GM12878 (cell line): Measurements from ENCODE around the gene CD7. TPM values are rescaled to one million over a fixed set of nuclear protein-coding genes. Genes with fewer than 3 reads are reported as not detected.
A peak's percentile ranks its signal among the peaks of the same experiment; 100 is the strongest.

ENCODE experiments used
- ATAC-seq: fragments of 200-7000 bp; cut with Tn5 transposase; 3 replicates; pipeline ENCODE4 v1.9.1; 2020; ENCODE audit warnings: mild to moderate bottlenecking, moderate library complexity
- BruUV-seq: library from RNA; stranded (reverse); fragments of 400-500 nt; replicated peaks from 2 replicates; lab custom pipeline; 2021; lab: Mats Ljungman, UMichigan
- CTCF ChIA-PET: fragments of 300-600 bp; sonication (Branson Sonifier 250); formaldehyde crosslinking; extraction: SDS; loops from one replicate; lab custom pipeline; 2021; ENCODE audit warnings: inconsistent platforms; lab: Yijun Ruan, JAX
- POLR2A ChIA-PET: fragments of 350-600 bp; formaldehyde crosslinking; extraction: SDS; loops from one replicate; lab custom pipeline; 2021; ENCODE audit warnings: inconsistent platforms; lab: Charles Lee
- RAD21 ChIA-PET: fragments of 300-600 bp; sonication (Branson Sonifier 250); formaldehyde crosslinking; loops from one replicate; lab custom pipeline; 2023; ENCODE audit warnings: antibody characterized with exemption; ENCODE audit not compliant: unreplicated experiment; lab: Charles Lee
- SMC1A ChIA-PET: fragments of 300-600 bp; sonication (Branson Sonifier 250); formaldehyde crosslinking; loops from one replicate; lab custom pipeline; 2023; ENCODE audit not compliant: unreplicated experiment, uncharacterized antibody; lab: Charles Lee
- DNase-seq: peaks from one replicate; pipeline ENCODE4 v3.0.0-alpha.2; 2011; ENCODE audit warnings: low read depth, low spot score
- FAIRE-seq: peaks from 3 replicates; lab custom pipeline; 2011; peaks lifted over from hg19 to GRCh38; lab: Jason Lieb, UNC
- H2AFZ ChIP-seq: 2 replicates; pipeline ENCODE4 v1.6.0; 2011; ENCODE audit warnings: low read depth, low read length, control low read depth; ENCODE audit not compliant: control insufficient read depth
- H3K27ac ChIP-seq: 2 replicates; pipeline ENCODE4 v1.5.1; 2011; ENCODE audit warnings: control low read depth; ENCODE audit not compliant: control insufficient read depth, insufficient read depth
- H3K27me3 ChIP-seq, 2 experiments: replicated peaks in 1 of 2; 2 replicates each; pipeline versions ENCODE4 v1.6.0 to v1.6.1; 2011; ENCODE audit warnings: low read length in 1 of 2; ENCODE audit not compliant: control insufficient read depth in 2 of 2, insufficient read depth in 2 of 2
- H3K36me3 ChIP-seq, 2 experiments: 2 replicates each; pipeline ENCODE4 v1.5.1; 2011; ENCODE audit warnings: low read length in 1 of 2; ENCODE audit not compliant: control insufficient read depth in 2 of 2, insufficient read depth in 2 of 2
- H3K4me1 ChIP-seq: 2 replicates; pipeline ENCODE4 v1.6.1; 2011; ENCODE audit warnings: mild to moderate bottlenecking, low read length, moderate library complexity, mixed read lengths; ENCODE audit not compliant: control insufficient read depth, insufficient read depth
- H3K4me2 ChIP-seq: 2 replicates; pipeline ENCODE4 v1.6.0; 2011; ENCODE audit warnings: control low read depth; ENCODE audit not compliant: control insufficient read depth, insufficient read depth
- H3K4me3 ChIP-seq: fragments of 200-600 bp; sonication (generic); 2 replicates; pipeline ENCODE4 v1.5.1; 2016
- H3K79me2 ChIP-seq: 2 replicates; pipeline ENCODE4 v1.6.0; 2011; ENCODE audit warnings: low read length; ENCODE audit not compliant: control insufficient read depth, insufficient read depth
- H3K9ac ChIP-seq: 2 replicates; pipeline ENCODE4 v1.8.0; 2011; ENCODE audit warnings: low read length, control low read depth, mixed read lengths; ENCODE audit not compliant: control insufficient read depth, insufficient read depth
- H3K9me3 ChIP-seq: replicated peaks from 3 replicates; pipeline ENCODE4 v1.5.1; 2011; ENCODE audit warnings: mild to moderate bottlenecking, low read length; ENCODE audit not compliant: control insufficient read depth, insufficient read depth
- H4K20me1 ChIP-seq: 2 replicates; pipeline ENCODE4 v1.6.0; 2011; ENCODE audit not compliant: control insufficient read depth, insufficient read depth
- IKZF1 ChIP-seq: fragments of 450-650 bp; conservative IDR thresholded peaks from 2 replicates; pipeline ENCODE4 v1.6.1; 2017; ENCODE audit warnings: antibody characterized with exemption, mild to moderate bottlenecking
- IKZF2 ChIP-seq, 2 experiments: fragments of 450-650 bp; IDR thresholded peaks; 2 replicates each; pipeline ENCODE4 v1.6.1; 2017; ENCODE audit warnings: mild to moderate bottlenecking in 2 of 2, moderate library complexity in 2 of 2
- MEF2B ChIP-seq: fragments of 450-650 bp; IDR thresholded peaks from 2 replicates; pipeline ENCODE4 v1.6.1; 2018; ENCODE audit warnings: mild to moderate bottlenecking, moderate library complexity; ENCODE audit not compliant: partially characterized antibody, poor library complexity, severe bottlenecking
- NFYA ChIP-seq: IDR thresholded peaks from 2 replicates; pipeline ENCODE4 v1.6.1; 2011; ENCODE audit warnings: low read depth, mild to moderate bottlenecking, low read length, improper control_type of control experiment, borderline replicate concordance
- ZNF24 ChIP-seq: fragments of 450-650 bp; IDR thresholded peaks from 2 replicates; pipeline ENCODE4 v1.6.1; 2017; ENCODE audit warnings: antibody characterized with exemption, mild to moderate bottlenecking
- WGBS: methylation state at CpG from one replicate; pipeline ENCODE4 v1.1.6; 2016; ENCODE audit warnings: low lambda C conversion rate; ENCODE audit not compliant: insufficient replicate concordance, insufficient coverage; ENCODE audit errors: missing lambda C conversion rate; 5-methylcytosine and 5-hydroxymethylcytosine counted together
- in situ Hi-C: fragments of 300-500 bp; cut with MboI; formaldehyde crosslinking; loops from 9 replicates; pipeline ENCODE4 v1.14.3; 2018; ENCODE audit warnings: mixed read lengths
- intact Hi-C: fragments of 100-400 bp; cut with micrococcal nuclease; formaldehyde crosslinking; loops from one replicate; pipeline ENCODE4 v1.14.2; 2022; ENCODE audit not compliant: unreplicated experiment
- polyA plus RNA-seq, 11 experiments: library from polyadenylated mRNA; depleted of rRNA in 4 of 11; unstranded in 6 of 11; stranded (reverse) in 5 of 11; fragments of >200 nt; fragmentation: Nextera tagmentation in 4 of 11; fragmentation: Illumina TruSeq in 1 of 11; extraction: Ambion mirVana in 4 of 11; extraction: Trizol in 1 of 11; gene quantifications; 1 replicate in 1 of 11; 2 replicates in 10 of 11; pipeline versions ENCODE4 v1.2.1 to v1.2.3, GENCODE V29; 2011 to 2016; ENCODE audit warnings: inconsistent platforms in 2 of 11, missing spikeins in 2 of 11, low read depth in 1 of 11
- total RNA-seq, 4 experiments: library from RNA; depleted of rRNA in 3 of 4; stranded (reverse); fragments of >200 nt in 3 of 4; fragmentation: Illumina TruSeq in 1 of 4; extraction: Trizol in 1 of 4; gene quantifications; 2 replicates each; pipeline versions ENCODE4 v1.2.1 to v1.2.3, GENCODE V29; 2013 to 2021
- TF ChIP-seq, protein P1 (sequence below): fragments of 450-650 bp; IDR thresholded peaks from 2 replicates; pipeline ENCODE4 v1.6.1; 2017; ENCODE audit warnings: antibody characterized with exemption, mild to moderate bottlenecking, moderate library complexity

Gene CD7
- total and polyA plus RNA-seq, 10 of the 15 experiments (the other 5 are each of a cell fraction or from before 2014, with no cell fraction given) = 0.33 TPM; not detected in 9

DNA sequence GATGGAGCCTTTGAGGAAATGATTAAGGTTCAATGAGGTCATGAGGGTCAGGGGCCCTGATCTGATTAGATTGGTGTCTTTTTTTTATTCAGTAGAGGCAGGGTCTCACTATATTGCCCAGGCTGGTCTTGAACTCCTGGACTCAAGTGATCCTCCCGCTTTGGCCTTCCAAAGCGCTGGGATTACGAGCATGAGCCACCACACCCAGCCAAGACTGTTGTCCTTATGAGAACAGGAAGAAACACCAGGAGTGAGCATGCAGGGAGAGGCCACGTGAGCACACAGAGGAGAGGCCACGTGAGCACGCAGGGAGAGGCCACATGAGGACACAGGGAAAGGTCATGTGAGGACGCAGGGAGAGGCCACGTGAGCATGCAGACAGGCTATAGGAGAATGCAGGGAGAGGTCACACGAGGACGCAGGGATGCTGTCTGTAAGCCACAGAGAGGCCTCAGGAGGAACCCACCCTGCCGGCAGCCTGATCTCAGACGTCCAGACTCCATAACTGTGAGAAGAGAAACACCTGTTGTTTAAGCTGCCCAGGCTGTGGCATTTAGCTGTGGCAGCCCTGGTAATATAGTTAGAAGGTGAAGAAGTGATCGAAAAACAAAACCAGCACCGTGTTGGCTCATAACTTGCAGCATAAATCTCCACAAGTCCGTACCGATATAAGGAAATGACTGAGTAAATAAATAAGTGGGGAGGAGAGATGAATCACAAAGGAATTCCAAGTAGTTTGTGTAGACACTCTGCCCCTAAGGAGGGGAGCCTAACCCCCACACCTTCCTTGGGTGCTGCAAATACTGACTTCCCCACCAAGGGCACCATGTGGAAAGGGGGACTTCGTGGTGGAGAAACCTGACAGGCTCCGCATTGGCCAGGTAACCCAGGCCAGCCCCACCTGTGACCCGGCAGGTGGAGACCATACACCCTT, 29.3 kb downstream of the CD7 start (continued):
- TF ChIP-seq, protein P1, sequence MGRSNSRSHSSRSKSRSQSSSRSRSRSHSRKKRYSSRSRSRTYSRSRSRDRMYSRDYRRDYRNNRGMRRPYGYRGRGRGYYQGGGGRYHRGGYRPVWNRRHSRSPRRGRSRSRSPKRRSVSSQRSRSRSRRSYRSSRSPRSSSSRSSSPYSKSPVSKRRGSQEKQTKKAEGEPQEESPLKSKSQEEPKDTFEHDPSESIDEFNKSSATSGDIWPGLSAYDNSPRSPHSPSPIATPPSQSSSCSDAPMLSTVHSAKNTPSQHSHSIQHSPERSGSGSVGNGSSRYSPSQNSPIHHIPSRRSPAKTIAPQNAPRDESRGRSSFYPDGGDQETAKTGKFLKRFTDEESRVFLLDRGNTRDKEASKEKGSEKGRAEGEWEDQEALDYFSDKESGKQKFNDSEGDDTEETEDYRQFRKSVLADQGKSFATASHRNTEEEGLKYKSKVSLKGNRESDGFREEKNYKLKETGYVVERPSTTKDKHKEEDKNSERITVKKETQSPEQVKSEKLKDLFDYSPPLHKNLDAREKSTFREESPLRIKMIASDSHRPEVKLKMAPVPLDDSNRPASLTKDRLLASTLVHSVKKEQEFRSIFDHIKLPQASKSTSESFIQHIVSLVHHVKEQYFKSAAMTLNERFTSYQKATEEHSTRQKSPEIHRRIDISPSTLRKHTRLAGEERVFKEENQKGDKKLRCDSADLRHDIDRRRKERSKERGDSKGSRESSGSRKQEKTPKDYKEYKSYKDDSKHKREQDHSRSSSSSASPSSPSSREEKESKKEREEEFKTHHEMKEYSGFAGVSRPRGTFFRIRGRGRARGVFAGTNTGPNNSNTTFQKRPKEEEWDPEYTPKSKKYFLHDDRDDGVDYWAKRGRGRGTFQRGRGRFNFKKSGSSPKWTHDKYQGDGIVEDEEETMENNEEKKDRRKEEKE = no peak
- TF ChIP-seq ZNF24 = no peak

DNA sequence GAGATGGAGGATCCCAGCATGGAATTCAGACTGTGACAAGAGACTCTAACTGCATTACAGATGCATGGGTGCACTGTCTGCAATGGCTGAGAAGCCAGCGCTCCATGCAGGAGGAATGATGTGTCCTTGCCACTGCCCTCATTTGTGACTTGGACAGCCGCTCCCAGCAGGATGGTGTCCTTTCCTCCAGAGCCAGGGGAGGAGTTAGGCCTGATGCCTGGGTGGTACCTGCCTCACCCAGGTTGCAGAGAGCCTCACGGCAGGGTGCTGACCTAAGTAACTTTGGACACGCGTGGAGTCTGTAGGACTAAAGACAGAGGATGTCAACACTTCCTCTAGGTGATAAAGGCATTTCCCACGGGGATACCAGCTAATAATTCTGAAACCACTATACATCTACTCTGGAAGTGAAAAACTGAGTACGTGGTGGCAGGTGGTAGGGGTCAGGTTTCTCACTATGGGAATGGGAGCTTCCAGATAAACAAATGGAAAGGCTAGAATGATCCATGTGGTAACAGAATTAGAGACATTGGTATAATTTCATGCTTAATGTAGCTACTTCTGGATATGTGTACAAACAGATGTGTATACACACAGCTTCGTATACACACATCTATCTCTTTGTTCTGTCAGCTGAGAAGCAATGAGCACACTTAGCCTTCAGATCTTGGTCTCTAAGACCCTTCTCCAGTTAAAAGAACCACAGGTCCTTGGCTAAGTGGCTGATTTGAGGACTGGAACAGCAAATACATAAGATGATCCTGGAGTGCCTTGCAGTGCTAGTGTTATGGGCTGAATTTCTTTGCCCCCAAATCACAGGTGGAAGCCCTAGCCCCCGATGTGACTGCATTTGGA, 30.2 kb downstream of the CD7 start:
- Histone ChIP-seq H2AFZ (no peak overlapping the region), H3K4me1 (no peaks in the 10 kb centered on the region), H3K36me3 (no peaks in the 10 kb centered on the region), H3K4me2 (no peak overlapping the region), H3K79me2 (peaks cover 1% of the 10 kb centered on the region), H4K20me1 (no peaks in the 10 kb centered on the region), H3K27ac (no peak overlapping the region), H3K9me3 (no peaks in the 10 kb centered on the region), H3K27me3 (no peaks in the 10 kb centered on the region), H3K4me3 (no peak overlapping the region), H3K9ac (no peak overlapping the region)
- intact Hi-C loops = no loop called here
- in situ Hi-C loops = no loop called here
- BruUV-seq = no TSS peak
- ChIA-PET CTCF (interaction anchor here (1.0 to 1.2 kb wide), 2 partner anchors 8 to 12 kb away, joined by 3 to 4 read pairs; no protein-coding TSS in a partner anchor), RAD21 (interaction anchor here (1.0 to 1.1 kb wide), 2 partner anchors 9 to 11 kb away, joined by 3 read pairs; no protein-coding TSS in a partner anchor), SMC1A (no interaction called here), POLR2A (interaction anchor here (0.8 kb wide), 1 partner anchor 10 kb away, joined by 3 read pairs; no protein-coding TSS in a partner anchor)
- WGBS = 31% methylated on average over 9 of the region's 9 CpGs
- TF ChIP-seq NFYA (no peak), IKZF1 (peak; percentile 58; the same call in 1 of the 2 replicates), MEF2B (peak; percentile 66), IKZF2 (IDR thresholded peaks at IDR 0.05) (0 out of 4 replicates have a peak, but pooled peaks of 1 of the 2 experiments have one; percentile 26)
- DNase-seq (no peak), FAIRE-seq (peak; percentile 31), ATAC-seq (no peak; the same call in 2 of the 3 replicates)
